Subcutaneous adipose tissue (tissue), 4 donors: Measurements from ENCODE around the gene NFILZ. TPM values are rescaled to one million over a fixed set of nuclear protein-coding genes. Genes with fewer than 3 reads are reported as not detected.

Source experiments
- CTCF ChIP-seq: fragments of 450-650 bp; IDR thresholded peaks from one replicate; pipeline ENCODE4 v1.5.1; 2016; ENCODE audit warnings: low read depth, mild to moderate bottlenecking, control low read depth, antibody characterized with exemption, moderate library complexity
- total RNA-seq, 4 donors: library from RNA; depleted of rRNA; stranded (reverse); fragments of >200 nt; gene quantifications; one replicate each; pipeline ENCODE4 v1.1.0, GENCODE V29; 2016

The NFILZ gene
- total RNA-seq, 4 donors from 2014 or later = not detected

GRCh38 chr19:8593931-8594330 lies 36.5 kb upstream of the NFILZ start:
- no peak for TF ChIP-seq CTCF

- no peak for TF ChIP-seq CTCF
Measured at GRCh38 chr19:8595651-8596050, 34.8 kb upstream of the NFILZ start.

- TF ChIP-seq CTCF = no peak
Measured at GRCh38 chr19:8596168-8596567, 34.3 kb upstream of the NFILZ start.

GRCh38 chr19:8600064-8600463 lies 30.4 kb upstream of the NFILZ start:
- TF ChIP-seq CTCF = no peak

- TF ChIP-seq CTCF = no peak
Measured at GRCh38 chr19:8600816-8601215, 29.6 kb upstream of the NFILZ start.

- TF ChIP-seq CTCF = no peak
Measured at GRCh38 chr19:8601796-8602195, 28.6 kb upstream of the NFILZ start.

GRCh38 chr19:8605514-8605913 lies 24.9 kb upstream of the NFILZ start:
- no peak for TF ChIP-seq CTCF
